Measurements from ENCODE around the gene RTP2.

RTP2 gene

GRCh38 chr3:187702507-187703033, at the start of gene RTP2:
Gene RTP2 (minus strand): TSS chr3:187702557. CDS start chr3:187702128, 429 bp downstream.
- DNase-seq = no peak

GRCh38 chr3:187750513-187751123, 48.3 kb upstream of the RTP2 start:
- DNase-seq = no peak

GRCh38 chr3:187750006-187750512, 47.7 kb upstream of the RTP2 start:
- no peak for DNase-seq

- DNase-seq = peak; percentile 88
Observed at GRCh38 chr3:187748050-187748481, 45.7 kb upstream of the RTP2 start.

- no peak for DNase-seq
Observed at GRCh38 chr3:187747506-187747905, 45.1 kb upstream of the RTP2 start.

GRCh38 chr3:187746442-187747281, 44.3 kb upstream of the RTP2 start:
- peak; percentile 46 for DNase-seq

- no peak for DNase-seq
Observed at GRCh38 chr3:187746059-187746441, 43.7 kb upstream of the RTP2 start.

GRCh38 chr3:187745201-187746058, 43.1 kb upstream of the RTP2 start, which contains the start of gene BCL6:
Gene BCL6 (minus strand): TSS chr3:187745468. CDS start chr3:187733693, 11,775 bp downstream.
- peak; percentile 99 for DNase-seq

GRCh38 chr3:187744169-187745151, 42.1 kb upstream of the RTP2 start:
- DNase-seq = peak; percentile 35

- peak; percentile 40 for DNase-seq
Observed at GRCh38 chr3:187743195-187744141, 41.1 kb upstream of the RTP2 start.

- peak; percentile 60 for DNase-seq
Observed at GRCh38 chr3:187742351-187743171, 40.2 kb upstream of the RTP2 start.

- DNase-seq = peak; percentile 78
Observed at GRCh38 chr3:187741403-187742350, 39.3 kb upstream of the RTP2 start.

GRCh38 chr3:187740421-187741399, 38.4 kb upstream of the RTP2 start:
- DNase-seq = peak; percentile 90

GRCh38 chr3:187739561-187740332, 37.4 kb upstream of the RTP2 start:
- peak; percentile 95 for DNase-seq

GRCh38 chr3:187739094-187739560, 36.8 kb upstream of the RTP2 start:
- DNase-seq = no peak

All from fibroblast of upper back skin (primary cell).